ENCODE data around the gene MYPN.

The MYPN gene

DNA sequence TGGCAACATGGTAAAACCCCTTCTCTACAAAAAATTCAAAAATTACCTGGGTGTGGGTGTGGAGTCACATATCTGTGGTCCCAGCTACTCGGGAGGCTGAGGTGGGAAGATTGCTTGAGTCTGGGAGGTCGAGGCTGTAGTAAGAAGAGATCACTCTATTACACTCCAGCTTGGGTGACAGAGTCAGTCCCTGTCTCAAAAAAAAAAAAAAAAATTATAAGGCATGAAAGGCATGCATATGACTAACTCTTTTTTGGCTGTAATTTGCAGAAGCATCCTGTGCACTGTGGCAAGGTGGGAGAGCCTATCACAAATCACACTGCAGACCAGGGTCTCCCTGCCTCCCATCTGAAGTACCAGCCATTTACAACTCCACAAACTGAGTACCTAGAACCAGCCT lies 14.1 kb upstream of the MYPN start:
- no peak for DNase-seq (ENCODE audit: low spot score)

- DNase-seq (ENCODE audit: low spot score): peak; percentile 83
Measured at GRCh38 chr10:68096913-68097516, 12.3 kb upstream of the MYPN start.

GRCh38 chr10:68099736-68100135 lies 9.6 kb upstream of the MYPN start:
- no peak for DNase-seq (ENCODE audit: low spot score)

DNA sequence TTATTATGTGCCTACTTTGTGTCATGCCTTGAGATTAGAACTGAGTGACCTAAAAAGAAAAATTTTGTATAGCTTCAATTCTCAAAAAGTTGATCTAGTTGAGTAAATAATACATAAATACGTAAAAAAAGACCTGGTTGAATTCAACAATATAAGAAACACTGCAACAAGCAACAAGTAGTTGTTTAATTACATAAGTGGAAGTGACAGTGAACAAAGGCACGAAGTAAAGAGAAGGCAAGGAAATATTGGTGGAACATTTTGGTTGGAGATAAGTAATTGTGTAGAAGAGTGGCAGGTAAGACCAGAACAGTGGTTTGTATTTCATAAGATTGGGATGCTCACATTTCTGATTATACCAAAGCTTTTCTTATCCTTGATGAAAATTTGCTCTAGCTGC lies 8.2 kb upstream of the MYPN start:
- DNase-seq (ENCODE audit: low spot score): no peak

DNA sequence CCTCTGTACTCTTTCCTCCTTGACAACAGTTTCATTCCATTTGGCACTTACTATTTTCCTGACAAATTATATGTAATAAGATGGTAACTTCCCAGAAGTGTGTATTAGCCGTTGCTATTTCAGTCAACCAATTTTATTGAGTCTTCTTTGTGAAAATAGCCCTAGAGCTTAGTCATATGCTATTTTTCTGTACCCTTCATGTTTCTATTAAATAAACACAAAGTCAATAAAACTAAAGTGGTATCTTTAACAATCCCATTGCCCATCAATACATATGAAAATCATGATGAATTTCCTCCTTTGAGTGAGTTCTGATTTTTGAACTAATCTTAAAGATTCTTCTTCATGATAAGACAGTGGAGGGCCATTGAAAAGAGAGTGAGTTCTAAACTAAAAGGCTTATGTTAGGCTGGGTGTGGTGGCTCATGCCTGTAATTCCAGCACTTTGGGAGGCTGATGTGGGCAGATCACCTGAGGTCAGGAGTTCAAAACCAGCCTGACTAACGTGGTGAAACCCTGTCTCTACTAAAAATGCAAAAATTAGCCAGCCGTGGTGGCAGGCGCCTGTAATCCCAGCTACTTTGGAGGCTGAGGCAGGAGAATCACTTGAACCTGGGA lies 5.9 kb upstream of the MYPN start:
- no peak for DNase-seq (ENCODE audit: low spot score)

GRCh38 chr10:68103901-68104300 lies 5.4 kb upstream of the MYPN start:
- DNase-seq (ENCODE audit: low spot score): no peak

GRCh38 chr10:68105820-68106219 lies 3.5 kb upstream of the MYPN start:
- DNase-seq (ENCODE audit: low spot score): no peak

GRCh38 chr10:68106656-68107055 lies 2.6 kb upstream of the MYPN start:
- DNase-seq (ENCODE audit: low spot score): peak; percentile 23

DNA sequence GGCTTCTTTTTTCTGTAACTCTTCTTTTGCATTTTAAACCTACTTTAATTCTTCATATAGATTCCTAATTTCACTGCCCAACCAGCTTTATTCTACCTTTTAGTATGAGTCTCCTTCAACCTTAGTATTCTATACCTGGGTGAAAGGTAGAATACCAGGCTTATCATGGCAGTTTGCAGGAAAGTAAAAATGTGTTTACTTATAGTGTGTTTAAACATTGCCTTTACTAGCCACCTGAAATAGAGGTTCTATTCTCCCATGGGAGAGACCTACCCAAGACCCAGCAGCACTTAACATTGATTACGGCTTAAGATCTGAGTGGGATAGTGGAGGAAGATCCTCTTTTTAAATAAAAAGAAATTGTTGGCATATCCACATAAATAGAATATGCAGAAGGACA lies 1.6 kb upstream of the MYPN start:
- DNase-seq (ENCODE audit: low spot score): no peak

DNA sequence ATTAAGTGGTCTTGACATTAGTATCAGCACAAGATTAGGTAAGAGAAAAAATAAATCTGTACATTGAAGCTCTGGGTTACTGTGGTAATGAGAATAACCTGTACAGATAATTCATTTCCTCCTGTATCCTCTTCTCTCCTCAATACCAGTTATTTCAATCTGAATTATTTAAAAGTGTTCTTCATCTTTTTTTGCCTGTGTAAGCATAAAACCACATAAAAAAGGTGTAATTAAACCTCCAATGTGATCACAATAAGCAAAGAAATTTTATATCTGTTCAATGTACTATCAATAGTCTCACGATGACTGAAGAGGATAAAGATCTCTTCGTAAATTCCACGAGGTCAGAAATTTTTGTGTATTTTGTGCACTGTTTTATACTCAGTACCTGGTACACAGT lies 1.2 kb upstream of the MYPN start:
- no peak for DNase-seq (ENCODE audit: low spot score)

DNA sequence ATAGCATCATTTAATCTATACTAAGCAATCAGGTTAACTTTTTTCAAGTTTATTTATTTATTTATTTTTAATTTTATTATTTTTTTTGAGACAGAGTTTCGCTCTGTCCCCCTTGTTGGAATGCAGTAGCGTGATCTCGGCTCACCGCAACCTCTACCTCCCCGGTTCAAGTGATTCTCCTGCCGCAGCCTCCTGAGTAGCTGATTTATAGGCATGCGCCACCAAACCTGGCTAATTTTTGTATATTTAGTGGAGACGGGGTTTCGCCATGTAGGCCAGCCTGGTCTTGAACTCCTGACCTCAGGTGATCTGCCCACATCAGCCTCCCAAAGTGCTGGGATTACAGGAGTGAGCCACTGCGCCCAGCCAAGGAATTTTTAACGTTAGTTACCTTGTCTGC lies 635 bp upstream of the MYPN start:
- no peak for DNase-seq (ENCODE audit: low spot score)

- no peak for DNase-seq (ENCODE audit: low spot score)
Measured at GRCh38 chr10:68110027-68110426, 739 bp downstream of the MYPN start.

- no peak for DNase-seq (ENCODE audit: low spot score)
Measured at GRCh38 chr10:68111584-68111983, 2.3 kb downstream of the MYPN start.

GRCh38 chr10:68112837-68113236 lies 3.5 kb downstream of the MYPN start:
- DNase-seq (ENCODE audit: low spot score): no peak

DNA sequence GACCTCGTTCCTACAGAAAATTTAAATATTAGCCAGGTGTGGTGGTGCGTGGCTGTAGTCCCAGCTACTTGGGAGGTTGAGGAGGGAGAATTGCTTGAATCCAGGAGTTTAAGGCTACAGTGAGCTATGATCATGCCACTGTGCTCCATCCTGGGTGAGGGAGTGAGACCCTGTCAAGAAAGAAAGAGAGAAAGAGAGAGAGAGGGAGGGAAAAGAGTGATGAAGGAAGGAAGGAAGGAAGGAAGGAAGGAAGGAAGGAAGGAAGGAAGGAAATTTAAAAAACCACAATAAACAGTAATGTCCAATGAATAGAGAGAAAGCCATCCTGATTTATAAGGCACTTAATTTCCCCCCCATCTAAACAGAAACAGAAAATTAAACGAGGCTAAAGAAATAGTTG lies 9.4 kb downstream of the MYPN start:
- DNase-seq (ENCODE audit: low spot score): no peak

DNA sequence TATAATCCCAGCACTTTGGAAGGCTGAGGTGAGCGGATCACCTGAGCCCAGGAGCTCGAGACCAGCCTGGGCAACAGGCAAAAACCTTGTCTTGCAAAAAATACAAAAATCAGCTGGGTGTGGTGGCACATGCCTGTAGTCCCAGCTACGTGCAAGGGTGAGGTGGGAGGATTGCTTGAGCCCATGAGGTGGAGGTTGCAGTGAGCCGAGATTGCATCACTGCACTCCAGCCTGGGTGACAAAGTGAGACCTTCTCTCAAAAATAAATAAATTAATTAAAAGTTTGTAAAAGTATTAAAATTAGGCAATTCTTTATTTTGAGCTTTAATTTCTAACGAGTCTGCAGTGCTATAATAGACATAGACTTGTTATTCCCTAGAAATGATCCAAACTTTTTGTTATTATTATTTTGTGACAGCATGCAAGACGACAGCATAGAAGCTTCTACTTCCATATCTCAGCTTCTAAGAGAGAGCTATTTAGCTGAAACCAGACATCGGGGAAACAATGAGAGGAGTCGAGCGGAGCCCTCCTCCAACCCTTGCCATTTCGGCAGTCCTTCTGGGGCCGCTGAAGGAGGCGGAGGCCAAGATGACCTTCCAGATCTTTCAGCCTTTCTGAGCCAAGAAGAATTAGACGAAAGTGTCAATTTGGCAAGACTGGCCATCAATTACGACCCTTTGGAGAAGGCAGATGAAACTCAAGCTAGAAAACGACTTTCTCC lies 11.9 kb downstream of the MYPN start:
- DNase-seq (ENCODE audit: low spot score): no peak

- no peak for DNase-seq (ENCODE audit: low spot score)
Measured at GRCh38 chr10:68121852-68122251, 12.6 kb downstream of the MYPN start.

- DNase-seq (ENCODE audit: low spot score): no peak
Measured at GRCh38 chr10:68124718-68125117, 15.4 kb downstream of the MYPN start.

DNA sequence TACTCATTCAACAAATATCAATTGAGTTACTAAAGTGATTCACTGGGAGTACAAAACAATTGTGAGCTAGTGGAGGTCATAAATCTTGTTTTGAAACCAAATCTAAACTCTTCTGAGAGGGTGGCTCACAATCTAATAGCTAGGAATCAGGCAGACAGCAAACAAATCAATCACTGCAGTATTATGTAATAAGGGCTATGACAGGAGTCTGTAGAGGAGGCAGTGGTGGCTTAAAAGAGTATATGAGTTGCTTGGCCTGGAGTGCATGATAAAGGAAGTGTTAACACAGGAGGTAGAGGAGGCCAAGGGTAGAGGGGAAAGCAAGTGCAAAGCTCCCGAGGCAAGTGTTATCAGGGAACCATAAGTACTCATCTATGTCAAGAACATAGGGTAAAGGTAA lies 16.5 kb downstream of the MYPN start:
- no peak for DNase-seq (ENCODE audit: low spot score)

GRCh38 chr10:68128015-68128414 lies 18.7 kb downstream of the MYPN start:
- DNase-seq (ENCODE audit: low spot score): no peak

DNA sequence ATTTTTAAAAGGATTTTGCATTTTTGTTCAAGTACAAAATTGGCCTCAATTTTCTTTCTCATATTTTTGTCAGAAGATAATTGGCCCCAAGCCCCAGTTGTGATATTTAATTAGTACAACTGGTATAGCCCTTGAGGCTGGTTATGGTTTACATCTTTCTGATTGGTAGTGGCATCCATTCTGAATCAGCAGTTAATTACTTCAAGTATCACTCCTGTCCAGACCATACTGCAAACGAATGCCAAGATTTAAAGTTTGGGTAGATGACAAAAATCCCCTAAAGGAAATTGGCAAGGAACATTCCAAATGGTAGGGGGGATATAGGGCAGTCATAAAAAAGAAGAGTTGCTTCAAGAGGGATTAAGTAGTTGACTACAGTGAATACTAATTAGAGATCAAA lies 23.1 kb downstream of the MYPN start:
- DNase-seq (ENCODE audit: low spot score): no peak

DNA sequence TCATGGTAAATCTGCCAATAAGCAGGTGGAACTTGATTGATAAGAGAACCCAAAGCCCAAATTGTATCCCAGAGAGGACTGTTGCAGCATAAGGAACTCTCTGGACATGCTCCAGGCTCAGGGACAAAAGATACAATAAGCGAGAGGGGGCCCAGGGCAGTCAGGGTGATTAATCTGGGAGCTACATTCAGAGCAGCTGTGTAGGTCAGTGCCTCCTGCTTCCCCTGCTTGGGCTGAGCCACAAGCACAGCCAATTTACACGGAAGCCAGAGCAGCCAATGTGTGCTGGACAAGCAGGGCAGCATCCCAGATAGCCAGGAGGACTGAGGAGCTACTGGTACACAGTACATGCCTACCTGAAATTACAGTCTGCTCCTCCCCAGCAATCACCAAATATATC lies 24.2 kb downstream of the MYPN start:
- DNase-seq (ENCODE audit: low spot score): no peak

- peak; percentile 12 for DNase-seq (ENCODE audit: low spot score)
Measured at GRCh38 chr10:68135362-68135761, 26.1 kb downstream of the MYPN start.
